HepG2 (cell line): ENCODE results near the gene OPRD1. TPM values are rescaled to one million over a fixed set of nuclear protein-coding genes. Genes with fewer than 3 reads are reported as not detected.

ENCODE experiments used
- ATAC-seq: fragments of 200-7000 bp; cut with Tn5 transposase; 3 replicates; pipeline ENCODE4 v1.9.1; 2020; ENCODE audit warnings: mild to moderate bottlenecking, moderate library complexity
- BruUV-seq: library from RNA; stranded (reverse); fragments of 400-500 nt; replicated peaks from 2 replicates; lab custom pipeline; 2021; lab: Mats Ljungman, UMichigan
- CTCF ChIA-PET: fragments of 300-600 bp; formaldehyde crosslinking; extraction: SDS; loops from one replicate; lab custom pipeline; 2021; ENCODE audit warnings: low total read pairs, inconsistent platforms, low intra/inter-chr PET ratio; lab: Yijun Ruan, JAX
- POLR2A ChIA-PET: fragments of 350-600 bp; sonication (Branson Sonifier 250); formaldehyde crosslinking; loops from one replicate; lab custom pipeline; 2020; ENCODE audit warnings: antibody characterized with exemption, inconsistent platforms; lab: Yijun Ruan, JAX
- DNase-seq: peaks from one replicate; pipeline ENCODE4 v3.0.0-alpha.2; 2015; ENCODE audit warnings: low spot score
- FAIRE-seq: peaks from 3 replicates; lab custom pipeline; 2011; peaks lifted over from hg19 to GRCh38; lab: Jason Lieb, UNC
- H2AFZ ChIP-seq: one replicate; pipeline ENCODE4 v1.6.1; 2011; ENCODE audit warnings: low read length, inconsistent platforms
- H3K27ac ChIP-seq: fragments of 300-600 bp; 3 replicates; pipeline ENCODE4 v1.8.0; 2011; ENCODE audit warnings: mixed run types, mild to moderate bottlenecking, mixed read lengths, low read length, inconsistent platforms; ENCODE audit not compliant: insufficient read depth; ENCODE audit errors: extremely low read length
- H3K27me3 ChIP-seq, 2 experiments: fragments of 200-600 bp in 1 of 2; 2 replicates in 1 of 2; 3 replicates in 1 of 2; pipeline versions ENCODE4 v1.6.0 to v1.8.0; 2011; ENCODE audit warnings: low read length in 2 of 2, mild to moderate bottlenecking in 2 of 2, moderate library complexity in 2 of 2, inconsistent platforms in 1 of 2; ENCODE audit not compliant: insufficient read depth in 2 of 2, control insufficient read depth in 1 of 2
- H3K36me3 ChIP-seq, 2 experiments: fragments of 200-600 bp in 1 of 2; replicated peaks in 1 of 2; 2 replicates in 1 of 2; 3 replicates in 1 of 2; pipeline versions ENCODE4 v1.5.1 to v1.8.0; 2011; ENCODE audit warnings: low read length in 2 of 2, inconsistent platforms in 1 of 2; ENCODE audit not compliant: insufficient read depth in 2 of 2, control insufficient read depth in 1 of 2
- H3K4me1 ChIP-seq: 2 replicates; pipeline ENCODE4 v1.5.1; 2012; ENCODE audit warnings: low read length, inconsistent platforms; ENCODE audit not compliant: insufficient read depth
- H3K4me2 ChIP-seq: 2 replicates; pipeline ENCODE4 v1.6.0; 2011; ENCODE audit warnings: low read depth, low read length, inconsistent platforms
- H3K4me3 ChIP-seq, 3 experiments: fragments of 200-600 bp in 1 of 3; sonication (generic), shearing (Covaris generic) in 1 of 3; replicated peaks in 1 of 3; 2 replicates each; pipeline ENCODE4 v1.5.1; 2011 to 2016; ENCODE audit warnings: low read length in 3 of 3, inconsistent platforms in 2 of 3, low read depth in 2 of 3, mild to moderate bottlenecking in 2 of 3, control low read depth in 1 of 3, mixed read lengths in 1 of 3; ENCODE audit not compliant: insufficient read depth in 1 of 3
- H3K79me2 ChIP-seq: one replicate; pipeline ENCODE4 v1.6.1; 2011; ENCODE audit warnings: low read length, inconsistent platforms; ENCODE audit not compliant: insufficient read depth
- H3K9ac ChIP-seq: 2 replicates; pipeline ENCODE4 v1.6.0; 2011; ENCODE audit warnings: mild to moderate bottlenecking, low read depth, low read length, inconsistent platforms; ENCODE audit not compliant: insufficient read depth
- H3K9me3 ChIP-seq: 2 replicates; pipeline ENCODE4 v1.5.1; 2012; ENCODE audit warnings: mild to moderate bottlenecking, low read length
- H4K20me1 ChIP-seq: 2 replicates; pipeline ENCODE4 v1.6.0; 2011; ENCODE audit warnings: inconsistent platforms, mild to moderate bottlenecking, low read length, moderate library complexity; ENCODE audit not compliant: insufficient read depth
- CHD2 ChIP-seq: IDR thresholded peaks from 2 replicates; pipeline ENCODE4 v1.6.1; 2011; ENCODE audit warnings: low read depth, low read length, improper control_type of control experiment
- KDM4B ChIP-seq: sonication (generic); formaldehyde crosslinking; IDR thresholded peaks from 2 replicates; pipeline ENCODE4 v1.4.0; 2020; ENCODE audit warnings: missing genetic modification reagents
- KDM6A ChIP-seq: IDR thresholded peaks from 2 replicates; pipeline ENCODE4 v1.6.1; 2016; ENCODE audit warnings: low read depth
- SETDB1 ChIP-seq: sonication (generic); formaldehyde crosslinking; IDR thresholded peaks from 2 replicates; pipeline ENCODE4 v1.5.1; 2020; ENCODE audit warnings: missing genetic modification reagents, mild to moderate bottlenecking, borderline replicate concordance
- TEAD3 ChIP-seq: optimal IDR thresholded peaks from 2 replicates; pipeline ENCODE3; 2016; ENCODE audit warnings: borderline replicate concordance
- ZNF280D ChIP-seq: sonication (generic); formaldehyde crosslinking; IDR thresholded peaks from 2 replicates; pipeline ENCODE4 v1.5.1; 2020; ENCODE audit warnings: mild to moderate bottlenecking, missing genetic modification reagents
- ZNF354B ChIP-seq: sonication (generic); formaldehyde crosslinking; IDR thresholded peaks from 2 replicates; pipeline ENCODE4 v1.8.0; 2022; ENCODE audit warnings: mild to moderate bottlenecking, missing genetic modification reagents
- ZNF703 ChIP-seq: sonication (generic); formaldehyde crosslinking; IDR thresholded peaks from 2 replicates; pipeline ENCODE4 v1.5.1; 2020; ENCODE audit warnings: missing genetic modification reagents, mild to moderate bottlenecking, moderate library complexity, borderline replicate concordance
- WGBS: methylation state at CpG from one replicate; pipeline ENCODE4 v1.1.6; 2017; ENCODE audit warnings: low lambda C conversion rate; 5-methylcytosine and 5-hydroxymethylcytosine counted together
- in situ Hi-C: cut with HindIII; loops from 2 replicates; pipeline ENCODE4 v1.10.0; 2017; ENCODE audit warnings: low pct_unique_long_range_greater_than_20kb; ENCODE audit not compliant: extremely low pct_ligation_motif_present
- intact Hi-C: fragments of 100-400 bp; cut with micrococcal nuclease; formaldehyde crosslinking; loops from one replicate; pipeline ENCODE4 v1.10.0; 2022; ENCODE audit not compliant: unreplicated experiment
- polyA plus RNA-seq, 8 experiments: library from polyadenylated mRNA; depleted of rRNA in 3 of 8; stranded (reverse) in 7 of 8; unstranded in 1 of 8; fragments of >200 nt; fragmentation: Illumina TruSeq in 4 of 8; extraction: Trizol in 4 of 8; gene quantifications; 2 replicates each; pipeline versions ENCODE4 v1.2.1 to v1.2.3, GENCODE V29; 2011 to 2016; ENCODE audit warnings: low read depth in 4 of 8, missing spikeins in 1 of 8, mixed read lengths in 1 of 8; ENCODE audit not compliant: insufficient read depth in 1 of 8
- total RNA-seq, 5 experiments: library from RNA; depleted of rRNA; stranded (reverse); fragments of >200 nt; fragmentation: Illumina TruSeq; extraction: Trizol; gene quantifications; 2 replicates each; pipeline ENCODE4 v1.2.3, GENCODE V29; 2016; ENCODE audit warnings: low read depth in 1 of 5

Gene OPRD1
- total and polyA plus RNA-seq, 2 of the 13 experiments (the other 11 are each of a cell fraction or from before 2014, with no cell fraction given) = 0.02 to 0.03 TPM

- no peak for TF ChIP-seq SETDB1 (CRISPR knock-in tag)
- no peak for TF ChIP-seq ZNF280D (CRISPR knock-in tag)
- TF ChIP-seq TEAD3 = no peak
- TF ChIP-seq ZNF354B (CRISPR knock-in tag) = no peak
- no peak for TF ChIP-seq KDM4B
- TF ChIP-seq, all 625 proteins: peak for 0
Observed at GRCh38 chr1:28804071-28804470, 7.9 kb upstream of the OPRD1 start (continued).

- H2AFZ ChIP-seq = no peak overlapping the region
- H3K9me3 ChIP-seq = no peaks in the 10 kb centered on the region
- H3K9ac ChIP-seq = no peak overlapping the region
- no peaks in the 10 kb centered on the region for H4K20me1 ChIP-seq
- peaks cover 10% of the 10 kb centered on the region for H3K4me1 ChIP-seq
- no peak for DNase-seq
- no peak overlapping the region for H3K4me2 ChIP-seq
- CTCF ChIA-PET = no interaction called here
- 5% methylated on average over 4 of the region's 4 CpGs for WGBS
- FAIRE-seq = no peak
- TF ChIP-seq ZNF703 (CRISPR knock-in tag) (no peak), CHD2 (no peak), KDM6A (CRISPR knock-in tag) (no peak)
- POLR2A ChIA-PET = no interaction called here
- no peak overlapping the region for H3K27ac ChIP-seq
- H3K27me3 ChIP-seq = peaks cover 6 to 21% of the 10 kb centered on the region in 2 experiments
- H3K4me3 ChIP-seq = no peak overlapping the region
- no TSS peak for BruUV-seq
- ATAC-seq = no peak
- H3K79me2 ChIP-seq = no peaks in the 10 kb centered on the region
- no peaks in the 10 kb centered on the region for H3K36me3 ChIP-seq
- intact Hi-C loops = no loop called here
- in situ Hi-C loops = no loop called here
Observed at GRCh38 chr1:28807046-28807445, 4.9 kb upstream of the OPRD1 start.
